Liver (tissue), 9 donors: ENCODE data around the gene PDE4B. TPM values are rescaled to one million over a fixed set of nuclear protein-coding genes. Genes with fewer than 3 reads are reported as not detected.

Source experiments
- DNase-seq: peaks from one replicate; pipeline ENCODE4 v3.0.0-alpha.2; 2017; ENCODE audit warnings: low spot score
- H3K27ac ChIP-seq, 2 donors: one replicate each; pipeline ENCODE4 v1.7.0; 2013; ENCODE audit warnings: inconsistent platforms in 2 of 2, low read length in 2 of 2, control low read depth in 1 of 2, low read depth in 1 of 2, mild to moderate bottlenecking in 1 of 2
- H3K27me3 ChIP-seq, 4 donors: one replicate each; pipeline versions ENCODE4 v1.6.1 to v1.7.0; 2013; ENCODE audit warnings: low read length in 3 of 4, inconsistent platforms in 1 of 4, mild to moderate bottlenecking in 1 of 4, moderate library complexity in 1 of 4; ENCODE audit not compliant: control insufficient read depth in 4 of 4, insufficient read depth in 4 of 4
- H3K36me3 ChIP-seq, 4 donors: one replicate each; pipeline versions ENCODE4 v1.6.1 to v1.7.0; 2013; ENCODE audit warnings: low read length in 3 of 4, mild to moderate bottlenecking in 3 of 4, low read depth in 1 of 4, moderate library complexity in 1 of 4; ENCODE audit not compliant: control insufficient read depth in 4 of 4, insufficient read depth in 3 of 4
- H3K4me1 ChIP-seq, 4 donors: one replicate each; pipeline versions ENCODE4 v1.6.1 to v1.7.0; 2013; ENCODE audit warnings: low read length in 3 of 4, mild to moderate bottlenecking in 3 of 4, moderate library complexity in 1 of 4; ENCODE audit not compliant: control insufficient read depth in 4 of 4, insufficient read depth in 4 of 4
- H3K4me3 ChIP-seq, 3 donors: one replicate each; pipeline versions ENCODE4 v1.6.1 to v1.7.0; 2013; ENCODE audit warnings: low read length in 3 of 3, control low read depth in 1 of 3, low read depth in 1 of 3, mild to moderate bottlenecking in 1 of 3
- H3K9ac ChIP-seq, 2 donors: one replicate each; pipeline ENCODE4 v1.7.0; 2013; ENCODE audit warnings: low read length in 2 of 2, mild to moderate bottlenecking in 2 of 2, moderate library complexity in 2 of 2, control low read depth in 1 of 2, low read depth in 1 of 2
- H3K9me3 ChIP-seq, 4 donors: one replicate each; pipeline versions ENCODE4 v1.6.1 to v1.7.0; 2013; ENCODE audit warnings: low read length in 3 of 4; ENCODE audit not compliant: control insufficient read depth in 4 of 4
- EGR1 ChIP-seq, 2 donors: IDR thresholded peaks; 2 replicates each; pipeline ENCODE4 v1.6.1; 2016 to 2018; ENCODE audit warnings: antibody characterized with exemption in 2 of 2, low read depth in 2 of 2
- FOXA1 ChIP-seq: IDR thresholded peaks from 2 replicates; pipeline ENCODE4 v1.6.1; 2016; ENCODE audit warnings: antibody characterized with exemption
- FOXA2 ChIP-seq: IDR thresholded peaks from 2 replicates; pipeline ENCODE4 v1.6.1; 2016; ENCODE audit warnings: antibody characterized with exemption
- GABPA ChIP-seq, 2 donors: IDR thresholded peaks in 1 of 2; conservative IDR thresholded peaks in 1 of 2; 2 replicates each; pipeline ENCODE4 v1.6.1; 2016; ENCODE audit warnings: antibody characterized with exemption in 2 of 2, mild to moderate bottlenecking in 1 of 2, moderate library complexity in 1 of 2
- HNF4A ChIP-seq, 2 donors: conservative IDR thresholded peaks; 2 replicates each; pipeline ENCODE4 v1.6.1; 2016; ENCODE audit warnings: antibody characterized with exemption in 2 of 2, mild to moderate bottlenecking in 2 of 2
- HNF4G ChIP-seq: IDR thresholded peaks from 2 replicates; pipeline ENCODE4 v1.6.1; 2016; ENCODE audit warnings: antibody characterized with exemption
- JUND ChIP-seq, 2 donors: IDR thresholded peaks; 2 replicates each; pipeline ENCODE4 v1.6.1; 2016; ENCODE audit warnings: antibody characterized with exemption in 2 of 2
- NR2F2 ChIP-seq: IDR thresholded peaks from 2 replicates; pipeline ENCODE4 v1.6.1; 2016; ENCODE audit warnings: antibody characterized with exemption
- RAD21 ChIP-seq, 2 donors: IDR thresholded peaks; 2 replicates each; pipeline ENCODE4 v1.6.1; 2016; ENCODE audit warnings: antibody characterized with exemption in 2 of 2, mild to moderate bottlenecking in 2 of 2
- RXRA ChIP-seq, 2 donors: IDR thresholded peaks; 2 replicates each; pipeline ENCODE4 v1.6.1; 2017 to 2018; ENCODE audit warnings: antibody characterized with exemption in 2 of 2, mild to moderate bottlenecking in 1 of 2
- SP1 ChIP-seq: IDR thresholded peaks from 2 replicates; pipeline ENCODE4 v1.6.1; 2018; ENCODE audit warnings: antibody characterized with exemption, mild to moderate bottlenecking
- TAF1 ChIP-seq: conservative IDR thresholded peaks from 2 replicates; pipeline ENCODE4 v1.6.1; 2016; ENCODE audit warnings: antibody characterized with exemption, mild to moderate bottlenecking
- YY1 ChIP-seq: IDR thresholded peaks from 2 replicates; pipeline ENCODE4 v1.6.1; 2016; ENCODE audit warnings: antibody characterized with exemption, mild to moderate bottlenecking
- WGBS: extraction: QIAGEN DNeasy Blood & Tissue Kit; methylation state at CpG from one replicate; pipeline ENCODE4 v1.1.7; 2013; 5-methylcytosine and 5-hydroxymethylcytosine counted together
- polyA plus RNA-seq, 2 donors: library from polyadenylated mRNA; stranded (reverse) in 1 of 2; unstranded in 1 of 2; fragments of 200-250 nt in 1 of 2; fragments of >200 nt in 1 of 2; fragmentation: Nextera tagmentation in 1 of 2; extraction: Ambion mirVana in 1 of 2; gene quantifications; one replicate each; pipeline versions ENCODE4 v1.2.1 to v1.2.3, GENCODE V29; 2013 to 2015
- total RNA-seq, 2 donors: library from RNA; depleted of rRNA; stranded (reverse); fragments of >200 nt; gene quantifications; one replicate each; pipeline ENCODE4 v1.2.3, GENCODE V29; 2014
- TF ChIP-seq, protein P1 (sequence below): IDR thresholded peaks from 2 replicates; pipeline ENCODE4 v1.6.1; 2016; ENCODE audit warnings: antibody characterized with exemption, mild to moderate bottlenecking
- TF ChIP-seq, protein P2 (sequence below): IDR thresholded peaks from 2 replicates; pipeline ENCODE4 v1.6.1; 2016; ENCODE audit warnings: antibody characterized with exemption
- TF ChIP-seq, protein P3 (sequence below): fragments of 150-350 bp; IDR thresholded peaks from 2 replicates; pipeline ENCODE4 v1.5.1; 2017; ENCODE audit warnings: improper control_type of control experiment, low read depth, low read length; ENCODE audit not compliant: missing input control
- TF ChIP-seq, protein P4 (sequence below): IDR thresholded peaks from 2 replicates; pipeline ENCODE4 v1.6.1; 2016; ENCODE audit warnings: antibody characterized with exemption
- TF ChIP-seq, protein P5 (sequence below): IDR thresholded peaks from 2 replicates; pipeline ENCODE4 v1.6.1; 2016; ENCODE audit warnings: antibody characterized with exemption
- donor health status: healthy.
- donor health status: healthy.
- donor health status: healthy.
- donor health status: healthy.
- donor health status: healthy.

Gene PDE4B
- total and polyA plus RNA-seq, 4 donors, result 1.9 to 3.9 (median 2.7) TPM

DNA sequence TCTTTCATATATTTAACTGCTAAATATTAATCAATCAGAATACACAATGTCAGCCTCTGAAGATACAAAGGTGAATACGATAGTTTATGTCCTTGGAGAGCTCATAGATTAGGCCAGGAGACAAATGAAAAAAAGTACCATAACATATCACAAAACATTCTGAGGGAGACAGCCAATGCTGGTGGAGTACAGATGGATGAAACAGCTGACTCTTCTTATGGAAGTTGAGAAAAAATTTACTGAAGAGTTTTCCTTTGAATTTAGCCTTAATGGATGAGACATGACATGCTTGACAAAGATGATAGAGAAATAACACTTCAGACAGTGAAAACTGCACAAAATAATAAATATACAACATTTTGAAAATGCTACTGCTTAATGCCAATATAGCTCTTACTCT is 193.5 kb downstream of the PDE4B start:
- TF ChIP-seq FOXA2 (no peak), NR2F2 (no peak), HNF4A (conservative IDR thresholded peaks at IDR 0.05) (no peak), YY1 (no peak), EGR1 (IDR thresholded peaks at IDR 0.05; ENCODE audit: low read depth in 2 of 2) (no peak), HNF4G (no peak), TAF1 (no peak), RXRA (IDR thresholded peaks at IDR 0.05) (no peak), FOXA1 (no peak), GABPA (IDR thresholded peaks at IDR 0.05 in 1 of 2, conservative IDR thresholded peaks at IDR 0.05 in 1 of 2) (no peak), RAD21 (IDR thresholded peaks at IDR 0.05) (no peak), JUND (IDR thresholded peaks at IDR 0.05) (no peak), SP1 (no peak)
- TF ChIP-seq, protein P1, sequence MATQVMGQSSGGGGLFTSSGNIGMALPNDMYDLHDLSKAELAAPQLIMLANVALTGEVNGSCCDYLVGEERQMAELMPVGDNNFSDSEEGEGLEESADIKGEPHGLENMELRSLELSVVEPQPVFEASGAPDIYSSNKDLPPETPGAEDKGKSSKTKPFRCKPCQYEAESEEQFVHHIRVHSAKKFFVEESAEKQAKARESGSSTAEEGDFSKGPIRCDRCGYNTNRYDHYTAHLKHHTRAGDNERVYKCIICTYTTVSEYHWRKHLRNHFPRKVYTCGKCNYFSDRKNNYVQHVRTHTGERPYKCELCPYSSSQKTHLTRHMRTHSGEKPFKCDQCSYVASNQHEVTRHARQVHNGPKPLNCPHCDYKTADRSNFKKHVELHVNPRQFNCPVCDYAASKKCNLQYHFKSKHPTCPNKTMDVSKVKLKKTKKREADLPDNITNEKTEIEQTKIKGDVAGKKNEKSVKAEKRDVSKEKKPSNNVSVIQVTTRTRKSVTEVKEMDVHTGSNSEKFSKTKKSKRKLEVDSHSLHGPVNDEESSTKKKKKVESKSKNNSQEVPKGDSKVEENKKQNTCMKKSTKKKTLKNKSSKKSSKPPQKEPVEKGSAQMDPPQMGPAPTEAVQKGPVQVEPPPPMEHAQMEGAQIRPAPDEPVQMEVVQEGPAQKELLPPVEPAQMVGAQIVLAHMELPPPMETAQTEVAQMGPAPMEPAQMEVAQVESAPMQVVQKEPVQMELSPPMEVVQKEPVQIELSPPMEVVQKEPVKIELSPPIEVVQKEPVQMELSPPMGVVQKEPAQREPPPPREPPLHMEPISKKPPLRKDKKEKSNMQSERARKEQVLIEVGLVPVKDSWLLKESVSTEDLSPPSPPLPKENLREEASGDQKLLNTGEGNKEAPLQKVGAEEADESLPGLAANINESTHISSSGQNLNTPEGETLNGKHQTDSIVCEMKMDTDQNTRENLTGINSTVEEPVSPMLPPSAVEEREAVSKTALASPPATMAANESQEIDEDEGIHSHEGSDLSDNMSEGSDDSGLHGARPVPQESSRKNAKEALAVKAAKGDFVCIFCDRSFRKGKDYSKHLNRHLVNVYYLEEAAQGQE, result no peak
- TF ChIP-seq, protein P2, sequence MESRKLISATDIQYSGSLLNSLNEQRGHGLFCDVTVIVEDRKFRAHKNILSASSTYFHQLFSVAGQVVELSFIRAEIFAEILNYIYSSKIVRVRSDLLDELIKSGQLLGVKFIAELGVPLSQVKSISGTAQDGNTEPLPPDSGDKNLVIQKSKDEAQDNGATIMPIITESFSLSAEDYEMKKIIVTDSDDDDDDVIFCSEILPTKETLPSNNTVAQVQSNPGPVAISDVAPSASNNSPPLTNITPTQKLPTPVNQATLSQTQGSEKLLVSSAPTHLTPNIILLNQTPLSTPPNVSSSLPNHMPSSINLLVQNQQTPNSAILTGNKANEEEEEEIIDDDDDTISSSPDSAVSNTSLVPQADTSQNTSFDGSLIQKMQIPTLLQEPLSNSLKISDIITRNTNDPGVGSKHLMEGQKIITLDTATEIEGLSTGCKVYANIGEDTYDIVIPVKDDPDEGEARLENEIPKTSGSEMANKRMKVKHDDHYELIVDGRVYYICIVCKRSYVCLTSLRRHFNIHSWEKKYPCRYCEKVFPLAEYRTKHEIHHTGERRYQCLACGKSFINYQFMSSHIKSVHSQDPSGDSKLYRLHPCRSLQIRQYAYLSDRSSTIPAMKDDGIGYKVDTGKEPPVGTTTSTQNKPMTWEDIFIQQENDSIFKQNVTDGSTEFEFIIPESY, result no peak
- TF ChIP-seq, protein P3, sequence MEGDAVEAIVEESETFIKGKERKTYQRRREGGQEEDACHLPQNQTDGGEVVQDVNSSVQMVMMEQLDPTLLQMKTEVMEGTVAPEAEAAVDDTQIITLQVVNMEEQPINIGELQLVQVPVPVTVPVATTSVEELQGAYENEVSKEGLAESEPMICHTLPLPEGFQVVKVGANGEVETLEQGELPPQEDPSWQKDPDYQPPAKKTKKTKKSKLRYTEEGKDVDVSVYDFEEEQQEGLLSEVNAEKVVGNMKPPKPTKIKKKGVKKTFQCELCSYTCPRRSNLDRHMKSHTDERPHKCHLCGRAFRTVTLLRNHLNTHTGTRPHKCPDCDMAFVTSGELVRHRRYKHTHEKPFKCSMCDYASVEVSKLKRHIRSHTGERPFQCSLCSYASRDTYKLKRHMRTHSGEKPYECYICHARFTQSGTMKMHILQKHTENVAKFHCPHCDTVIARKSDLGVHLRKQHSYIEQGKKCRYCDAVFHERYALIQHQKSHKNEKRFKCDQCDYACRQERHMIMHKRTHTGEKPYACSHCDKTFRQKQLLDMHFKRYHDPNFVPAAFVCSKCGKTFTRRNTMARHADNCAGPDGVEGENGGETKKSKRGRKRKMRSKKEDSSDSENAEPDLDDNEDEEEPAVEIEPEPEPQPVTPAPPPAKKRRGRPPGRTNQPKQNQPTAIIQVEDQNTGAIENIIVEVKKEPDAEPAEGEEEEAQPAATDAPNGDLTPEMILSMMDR, result no peak
- TF ChIP-seq, protein P4, sequence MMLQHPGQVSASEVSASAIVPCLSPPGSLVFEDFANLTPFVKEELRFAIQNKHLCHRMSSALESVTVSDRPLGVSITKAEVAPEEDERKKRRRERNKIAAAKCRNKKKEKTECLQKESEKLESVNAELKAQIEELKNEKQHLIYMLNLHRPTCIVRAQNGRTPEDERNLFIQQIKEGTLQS, result no peak
- TF ChIP-seq, protein P5, sequence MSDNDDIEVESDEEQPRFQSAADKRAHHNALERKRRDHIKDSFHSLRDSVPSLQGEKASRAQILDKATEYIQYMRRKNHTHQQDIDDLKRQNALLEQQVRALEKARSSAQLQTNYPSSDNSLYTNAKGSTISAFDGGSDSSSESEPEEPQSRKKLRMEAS, result no peak
- no peak overlapping the region for H3K9ac ChIP-seq
- DNase-seq, result no peak
- no peak overlapping the region for H3K4me3 ChIP-seq
- no peaks in the 10 kb centered on the region for H3K4me1 ChIP-seq
- no peaks in the 10 kb centered on the region for H3K36me3 ChIP-seq
- WGBS, result 70% methylated on average over 1 of the region's 1 CpG
- no peak overlapping the region for H3K27ac ChIP-seq
- peaks cover 0 to 3% (median 0%) of the 10 kb centered on the region in 4 donors for H3K27me3 ChIP-seq
- no peaks in the 10 kb centered on the region for H3K9me3 ChIP-seq
